BLaER1 (cell line): Measurements from ENCODE around the gene CHORDC1.
"Not testable (repeated sequence)": the region's sequence is repeated elsewhere in the genome, so short reads cannot be mapped to it uniquely, and the experiment has no call there.

Experiments
- H3K27ac ChIP-seq: shearing (Covaris generic); formaldehyde crosslinking; 2 replicates; pipeline ENCODE4 v1.8.1; 2022
- H3K27me3 ChIP-seq: shearing (Covaris generic); formaldehyde crosslinking; 2 replicates; pipeline ENCODE4 v1.8.1; 2022
- H3K36me3 ChIP-seq: shearing (Covaris generic); formaldehyde crosslinking; 2 replicates; pipeline ENCODE4 v1.8.1; 2022
- H3K4me1 ChIP-seq: shearing (Covaris generic); formaldehyde crosslinking; 2 replicates; pipeline ENCODE4 v1.8.1; 2022
- H3K4me2 ChIP-seq: shearing (Covaris generic); formaldehyde crosslinking; 2 replicates; pipeline ENCODE4 v1.8.1; 2022
- H3K4me3 ChIP-seq: shearing (Covaris generic); formaldehyde crosslinking; 2 replicates; pipeline ENCODE4 v1.8.1; 2022
- H3K9ac ChIP-seq: shearing (Covaris generic); formaldehyde crosslinking; 2 replicates; pipeline ENCODE4 v1.8.1; 2022
- H3K9me3 ChIP-seq: shearing (Covaris generic); formaldehyde crosslinking; 2 replicates; pipeline ENCODE4 v1.8.1; 2022
- H4K20me1 ChIP-seq: shearing (Covaris generic); formaldehyde crosslinking; 2 replicates; pipeline ENCODE4 v1.8.1; 2022
- Cebpa-rat ChIP-seq: shearing (Covaris generic); IDR thresholded peaks from 2 replicates; pipeline ENCODE4 v1.8.1; 2022

Gene CHORDC1

DNA sequence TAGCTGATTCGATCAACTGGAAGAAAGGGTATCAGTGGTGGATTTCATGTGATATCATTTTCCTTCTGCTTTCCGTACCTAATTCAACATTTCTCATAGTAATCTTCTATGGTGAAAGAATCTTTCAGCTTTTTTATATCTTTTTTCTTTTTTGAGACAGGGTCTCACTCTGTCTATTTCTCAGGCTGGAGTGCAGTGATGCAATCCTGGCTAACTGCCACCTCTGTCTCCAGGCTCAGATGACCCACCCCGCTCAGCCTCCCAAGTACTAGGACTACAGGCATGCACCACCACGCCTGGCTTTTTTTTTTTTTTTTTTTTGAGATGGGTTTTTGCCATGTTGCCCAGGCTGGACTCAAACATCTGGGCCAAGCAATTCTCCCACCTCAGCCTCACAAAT, 18.6 kb upstream of the CHORDC1 start:
- H3K4me2 ChIP-seq = no peak overlapping the region
- no peak for TF ChIP-seq Cebpa-rat

DNA sequence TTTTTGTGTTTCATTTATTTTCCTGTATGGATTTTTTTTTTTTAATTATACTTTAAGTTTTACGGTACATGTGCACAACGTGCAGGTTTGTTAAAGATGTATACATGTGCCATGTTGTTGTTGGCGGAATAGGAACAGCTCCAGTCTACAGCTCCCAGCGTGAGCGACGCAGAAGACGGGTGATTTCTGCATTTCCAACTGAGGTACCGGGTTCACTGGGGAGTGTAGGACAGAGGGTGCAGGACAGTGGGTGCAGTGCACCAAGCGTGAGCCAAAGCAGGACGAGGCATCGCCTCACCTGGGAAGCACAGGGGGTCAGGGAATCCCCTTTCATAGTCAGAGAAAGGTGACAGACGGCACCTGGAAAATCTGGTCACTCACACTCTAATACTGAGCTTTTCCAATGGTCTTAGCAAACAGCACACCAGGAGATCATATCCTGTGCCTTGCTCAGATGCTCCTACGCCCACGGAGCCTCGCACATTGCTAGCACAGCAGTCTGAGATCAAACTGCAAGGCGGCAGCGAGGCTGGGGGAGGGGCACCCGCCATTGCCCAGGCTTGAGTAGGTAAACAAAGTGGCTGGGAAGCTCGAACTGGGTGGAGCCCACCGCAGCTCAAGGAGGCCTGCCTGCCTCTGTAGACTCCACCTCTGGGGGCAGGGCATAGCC, 17.3 kb upstream of the CHORDC1 start:
- not testable (repeated sequence) for H3K4me3 ChIP-seq, H3K4me2 ChIP-seq, H3K4me1 ChIP-seq, H3K9me3 ChIP-seq, H4K20me1 ChIP-seq, H3K9ac ChIP-seq, H3K36me3 ChIP-seq, H3K27me3 ChIP-seq, H3K27ac ChIP-seq

More for the DNA sequence above, 18.6 kb upstream of the CHORDC1 start:
- Histone ChIP-seq H3K9ac (no peak overlapping the region), H3K27ac (no peak overlapping the region), H3K27me3 (no peaks in the 10 kb centered on the region), H3K9me3 (no peaks in the 10 kb centered on the region), H3K36me3 (no peaks in the 10 kb centered on the region), H4K20me1 (no peaks in the 10 kb centered on the region), H3K4me1 (no peaks in the 10 kb centered on the region), H3K4me3 (no peak overlapping the region)

DNA sequence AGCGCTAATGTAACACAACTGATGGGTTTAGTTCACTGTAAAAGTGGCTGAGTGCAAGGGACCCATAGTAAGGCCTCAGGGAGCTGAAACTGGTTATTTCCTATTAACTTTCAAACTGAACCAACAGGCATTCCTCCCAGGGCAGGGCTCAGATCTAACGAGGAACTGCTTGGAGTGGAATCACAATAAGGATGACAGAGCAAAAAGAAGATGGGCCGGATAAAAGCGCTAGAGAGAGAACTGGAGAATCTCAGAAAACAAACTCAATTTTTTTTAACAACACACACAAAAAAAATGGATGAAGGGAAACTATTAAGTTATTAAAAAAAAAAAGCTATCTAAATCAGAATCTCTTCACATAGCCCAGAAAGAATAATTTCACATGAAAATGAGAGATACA, 14.2 kb upstream of the CHORDC1 start:
- no peaks in the 10 kb centered on the region for H4K20me1 ChIP-seq
- H3K27me3 ChIP-seq = no peaks in the 10 kb centered on the region
- no peaks in the 10 kb centered on the region for H3K9me3 ChIP-seq
- no peak overlapping the region for H3K4me3 ChIP-seq
- no peak overlapping the region for H3K9ac ChIP-seq
- H3K36me3 ChIP-seq = no peaks in the 10 kb centered on the region
- no peak overlapping the region for H3K27ac ChIP-seq
- no peak for TF ChIP-seq Cebpa-rat
- H3K4me2 ChIP-seq = no peak overlapping the region
- H3K4me1 ChIP-seq = no peaks in the 10 kb centered on the region

DNA sequence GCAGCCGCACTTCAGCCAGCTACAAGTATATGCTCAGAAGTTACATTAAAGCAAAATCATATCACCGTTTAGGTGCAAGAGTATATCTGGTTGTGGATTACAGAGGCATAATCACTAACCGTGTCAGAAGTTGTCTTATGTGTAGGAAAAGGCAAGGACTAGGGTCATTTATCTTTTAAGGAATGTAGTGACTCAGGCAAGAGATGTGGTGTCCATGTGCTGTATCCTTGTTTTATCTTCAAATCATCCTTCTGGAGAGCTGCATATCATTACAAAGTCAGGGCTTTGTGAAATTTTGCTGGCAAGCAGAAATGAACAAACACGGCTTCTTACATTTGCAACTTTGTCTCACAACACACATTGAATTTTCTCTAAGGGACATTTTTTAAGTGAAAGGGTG, 12.7 kb upstream of the CHORDC1 start:
- Histone ChIP-seq H3K4me1 (no peaks in the 10 kb centered on the region), H3K4me2 (no peak overlapping the region), H4K20me1 (no peaks in the 10 kb centered on the region), H3K9me3 (no peaks in the 10 kb centered on the region), H3K9ac (no peak overlapping the region), H3K36me3 (no peaks in the 10 kb centered on the region), H3K27me3 (no peaks in the 10 kb centered on the region), H3K4me3 (no peak overlapping the region), H3K27ac (no peak overlapping the region)
- no peak for TF ChIP-seq Cebpa-rat

DNA sequence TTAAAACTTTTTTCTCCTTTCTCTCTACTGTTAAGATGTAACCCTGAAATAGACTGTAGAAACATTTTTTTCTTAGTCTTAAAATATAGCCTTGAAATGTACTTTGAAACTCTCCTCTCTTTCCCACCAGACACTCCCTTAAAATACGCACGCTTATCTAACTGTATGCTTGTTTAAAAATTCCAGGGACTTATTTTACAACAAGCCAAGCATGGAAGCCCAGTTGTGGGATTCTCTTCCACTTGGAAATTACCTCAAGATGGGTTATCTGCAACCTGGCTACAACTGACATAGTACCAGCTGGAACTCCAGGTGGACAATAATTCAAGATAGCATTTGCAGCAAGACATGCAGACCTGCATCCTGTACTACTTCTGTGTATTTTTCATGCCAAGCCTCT, 12.1 kb upstream of the CHORDC1 start:
- Histone ChIP-seq H3K4me1 (no peaks in the 10 kb centered on the region), H3K9ac (no peak overlapping the region), H3K36me3 (no peaks in the 10 kb centered on the region), H3K27ac (no peak overlapping the region), H3K9me3 (no peaks in the 10 kb centered on the region), H4K20me1 (no peaks in the 10 kb centered on the region), H3K4me3 (no peak overlapping the region), H3K4me2 (no peak overlapping the region), H3K27me3 (no peaks in the 10 kb centered on the region)
- TF ChIP-seq Cebpa-rat = no peak

GRCh38 chr11:90229791-90230190, 6.9 kb upstream of the CHORDC1 start:
- no peaks in the 10 kb centered on the region for H3K9me3 ChIP-seq
- no peaks in the 10 kb centered on the region for H4K20me1 ChIP-seq
- no peaks in the 10 kb centered on the region for H3K27me3 ChIP-seq
- peaks cover under 1% of the 10 kb centered on the region for H3K4me1 ChIP-seq
- no peak for TF ChIP-seq Cebpa-rat
- H3K27ac ChIP-seq = no peak overlapping the region
- no peaks in the 10 kb centered on the region for H3K36me3 ChIP-seq
- H3K4me2 ChIP-seq = no peak overlapping the region
- H3K4me3 ChIP-seq = no peak overlapping the region
- no peak overlapping the region for H3K9ac ChIP-seq

DNA sequence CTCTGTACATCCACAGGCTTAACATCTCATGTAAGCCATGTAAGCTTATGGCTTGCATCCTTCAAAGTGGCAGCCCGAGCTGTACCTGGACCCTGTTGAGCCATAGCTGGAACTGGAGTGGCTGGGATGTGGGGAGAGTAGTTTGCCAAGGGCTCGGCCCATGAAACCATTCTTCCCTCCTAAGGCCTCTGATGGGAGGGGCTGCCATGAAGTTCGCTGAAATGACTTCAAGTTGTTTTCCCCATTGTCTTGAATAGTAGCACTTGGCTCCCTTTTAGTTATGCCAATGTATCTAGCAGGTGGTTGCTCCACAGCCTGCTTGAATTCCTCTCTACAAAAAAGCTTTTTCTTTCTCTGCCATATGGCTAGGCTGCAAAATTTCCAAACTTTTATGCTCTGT, 5.2 kb upstream of the CHORDC1 start:
- Histone ChIP-seq H3K4me2 (no peak overlapping the region), H3K9me3 (no peaks in the 10 kb centered on the region), H3K36me3 (no peaks in the 10 kb centered on the region), H3K4me3 (no peak overlapping the region), H3K4me1 (peaks cover 16% of the 10 kb centered on the region), H3K27me3 (no peaks in the 10 kb centered on the region), H4K20me1 (no peaks in the 10 kb centered on the region), H3K9ac (no peak overlapping the region), H3K27ac (no peak overlapping the region)
- TF ChIP-seq Cebpa-rat = no peak

GRCh38 chr11:90223248-90223585, 368 bp upstream of the CHORDC1 start:
- Histone ChIP-seq H3K4me2 (peak overlapping the region; percentile 86), H3K4me1 (peaks cover 32% of the 10 kb centered on the region), H3K9me3 (peaks cover 13% of the 10 kb centered on the region), H3K27me3 (no peaks in the 10 kb centered on the region), H4K20me1 (peaks cover 42% of the 10 kb centered on the region), H3K9ac (peak overlapping the region; percentile 94), H3K36me3 (peaks cover 23% of the 10 kb centered on the region), H3K27ac (peak overlapping the region; percentile 93), H3K4me3 (peak overlapping the region; percentile 96)
- no peak for TF ChIP-seq Cebpa-rat

GRCh38 chr11:90221803-90222458, 918 bp downstream of the CHORDC1 start:
- Histone ChIP-seq H3K4me1 (peaks cover 32% of the 10 kb centered on the region), H3K9me3 (peaks cover 13% of the 10 kb centered on the region), H3K9ac (peak overlapping the region; percentile 94), H3K4me2 (peak overlapping the region; percentile 84), H3K27ac (peak overlapping the region; percentile 93), H3K4me3 (peak overlapping the region; percentile 96), H3K27me3 (no peaks in the 10 kb centered on the region), H3K36me3 (peaks cover 34% of the 10 kb centered on the region), H4K20me1 (peaks cover 55% of the 10 kb centered on the region)
- no peak for TF ChIP-seq Cebpa-rat

DNA sequence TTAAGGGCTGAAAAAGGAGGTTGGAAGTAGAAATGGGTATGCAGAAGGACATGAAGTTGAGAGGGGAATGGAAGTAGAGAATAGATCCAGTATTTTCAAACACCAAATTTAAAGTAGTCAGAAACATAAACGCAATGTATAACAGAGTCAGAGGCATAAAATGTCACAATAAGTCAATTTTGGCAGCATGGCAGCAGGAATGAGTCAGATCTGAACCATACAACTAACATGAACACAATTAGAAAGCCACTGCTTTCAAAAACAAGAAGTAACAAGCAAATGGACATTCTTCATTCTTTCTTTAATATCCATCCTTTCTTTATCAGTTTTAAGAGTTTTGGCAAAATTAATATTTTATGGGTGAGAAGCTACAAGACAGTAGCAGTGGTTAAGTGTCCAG, 2.5 kb downstream of the CHORDC1 start:
- Histone ChIP-seq H3K4me1 (peaks cover 32% of the 10 kb centered on the region), H3K36me3 (peaks cover 47% of the 10 kb centered on the region), H3K4me2 (peak overlapping the region; percentile 84), H3K27ac (no peak overlapping the region), H4K20me1 (peaks cover 70% of the 10 kb centered on the region), H3K4me3 (peak overlapping the region; percentile 96; the same call in 1 of the 2 replicates), H3K27me3 (no peaks in the 10 kb centered on the region), H3K9ac (no peak overlapping the region), H3K9me3 (peaks cover 13% of the 10 kb centered on the region)
- no peak for TF ChIP-seq Cebpa-rat
